ENCODE measurements around the gene FILIP1. TPM values are rescaled to one million over a fixed set of nuclear protein-coding genes. Genes with fewer than 3 reads are reported as not detected.

Gene FILIP1
- total and polyA plus RNA-seq, 2 of the 4 experiments (the other 2 are of a cell fraction), result under 0.01 to 0.03 TPM

- in situ Hi-C loops (cut with MboI; ENCODE audit: low sequenced_read_pairs) (no loop called here), dilution Hi-C loops (cut with HindIII; ENCODE audit: low sequenced_read_pairs, unreplicated experiment) (no loop called here), intact Hi-C loops (cut with micrococcal nuclease) (loop anchor here (10.0 kb wide), 1 partner anchor 467 kb away; no protein-coding TSS in a partner anchor)
- no peak overlapping the region for H2AFZ ChIP-seq (replicated peaks; ENCODE audit: low read length, poor library complexity)
- no peaks in the 10 kb centered on the region for H3K4me1 ChIP-seq (ENCODE audit: control insufficient read depth, insufficient read depth, low read length)
- H4K91ac ChIP-seq (ENCODE audit: insufficient read depth, low read depth, low read length), result no peak overlapping the region
- no peaks in the 10 kb centered on the region for H3K9me1 ChIP-seq (ENCODE audit: insufficient read depth, low read length)
- no CpG with 5 or more reads among the region's 1 CpG for WGBS, 2 experiments (ENCODE audit: extremely low coverage in 2 of 2, insufficient read length in 1 of 2)
- H3K27ac ChIP-seq (ENCODE audit: insufficient read depth, low read length), result no peak overlapping the region
- peaks cover 0 to 9% of the 10 kb centered on the region in 2 experiments; a peak in 2 of 4 replicates for H3K79me1 ChIP-seq (ENCODE audit: low read depth in 1 of 2, low read length in 2 of 2)
- H4K5ac ChIP-seq (ENCODE audit: low read depth, low read length), result no peak overlapping the region
- H4K8ac ChIP-seq (ENCODE audit: low read depth in 2 of 2, low read length in 2 of 2), result no peak overlapping the region
- no peak overlapping the region for H3K4me3 ChIP-seq (ENCODE audit: insufficient read depth, low read depth, low read length)
- H3K4ac ChIP-seq (ENCODE audit: low read depth, low read length), result no peak overlapping the region
- no peak overlapping the region for H2BK20ac ChIP-seq (ENCODE audit: low read depth, low read length)
- no peaks in the 10 kb centered on the region for H3K36me3 ChIP-seq (ENCODE audit: control insufficient read depth, insufficient read depth, low read length)
- no peak overlapping the region for H3K4me2 ChIP-seq (ENCODE audit: low read depth, low read length)
- H3K23ac ChIP-seq (ENCODE audit: low read depth, low read length), result no peak overlapping the region
- no peak overlapping the region for H3K56ac ChIP-seq (ENCODE audit: extremely low read depth, insufficient read depth, low read length)
- H3K9me3 ChIP-seq (ENCODE audit: control insufficient read depth, insufficient read depth, low read length), result no peaks in the 10 kb centered on the region
- ChIA-PET POLR2A (ENCODE audit: unreplicated experiment) (no interaction called here), CTCF (no interaction called here)
- H4K20me1 ChIP-seq (ENCODE audit: insufficient read depth, low read length), result peaks cover 16% of the 10 kb centered on the region
- no peak overlapping the region for H3K18ac ChIP-seq (ENCODE audit: low read depth, low read length)
- no peak overlapping the region for H2BK15ac ChIP-seq (ENCODE audit: low read depth, low read length)
- TF ChIP-seq RAD21 (IDR thresholded peaks at IDR 0.05; ENCODE audit: low read length), result no peak
- no peak for TF ChIP-seq SMC3 (IDR thresholded peaks at IDR 0.05; ENCODE audit: low read depth, low read length)
- TF ChIP-seq ELK1 (IDR thresholded peaks at IDR 0.05; ENCODE audit: borderline replicate concordance, low read depth, low read length), result no peak
- TF ChIP-seq MAFK (IDR thresholded peaks at IDR 0.05; ENCODE audit: low read depth, low read length), result no peak
- TF ChIP-seq CEBPB (IDR thresholded peaks at IDR 0.05; ENCODE audit: low read depth, low read length), result no peak
- TF ChIP-seq FOS (IDR thresholded peaks at IDR 0.05; ENCODE audit: low read depth, low read length), result no peak
- H3K27me3 ChIP-seq (ENCODE audit: control insufficient read depth, insufficient read depth, low read length), result no peaks in the 10 kb centered on the region
- no peak overlapping the region for H2BK120ac ChIP-seq (ENCODE audit: low read depth, low read length)
- DNase-seq (no peak), ATAC-seq (ENCODE audit: low read depth) (no peak)
- no peak overlapping the region for H2BK5ac ChIP-seq (ENCODE audit: low read depth, low read length, poor library complexity, severe bottlenecking)
- H2AK9ac ChIP-seq (replicated peaks; ENCODE audit: low read depth, low read length, poor library complexity), result no peak overlapping the region
- no peak overlapping the region for H3K9ac ChIP-seq (ENCODE audit: low read depth, low read length)
- no peak overlapping the region for H2AK5ac ChIP-seq (ENCODE audit: low read depth, low read length)
- BruUV-seq (replicated peaks), result no TSS peak
- no peak overlapping the region for H3K14ac ChIP-seq (replicated peaks; ENCODE audit: low read depth, low read length)
Observed at GRCh38 chr6:75287424-75287823, 206.2 kb downstream of the FILIP1 start.

All from IMR-90 (cell line).